Measurements from ENCODE around the gene PPP2R3C. TPM values are rescaled to one million over a fixed set of nuclear protein-coding genes. Genes with fewer than 3 reads are reported as not detected.

Gene PPP2R3C
- total RNA-seq, 2 experiments from 2014 or later: 34.9 to 37.6 TPM

GRCh38 chr14:35046751-35047536, 74.8 kb downstream of the PPP2R3C start:
- H3K4me3 ChIP-seq (ENCODE audit: low read length): peak overlapping the region; percentile 68

DNA sequence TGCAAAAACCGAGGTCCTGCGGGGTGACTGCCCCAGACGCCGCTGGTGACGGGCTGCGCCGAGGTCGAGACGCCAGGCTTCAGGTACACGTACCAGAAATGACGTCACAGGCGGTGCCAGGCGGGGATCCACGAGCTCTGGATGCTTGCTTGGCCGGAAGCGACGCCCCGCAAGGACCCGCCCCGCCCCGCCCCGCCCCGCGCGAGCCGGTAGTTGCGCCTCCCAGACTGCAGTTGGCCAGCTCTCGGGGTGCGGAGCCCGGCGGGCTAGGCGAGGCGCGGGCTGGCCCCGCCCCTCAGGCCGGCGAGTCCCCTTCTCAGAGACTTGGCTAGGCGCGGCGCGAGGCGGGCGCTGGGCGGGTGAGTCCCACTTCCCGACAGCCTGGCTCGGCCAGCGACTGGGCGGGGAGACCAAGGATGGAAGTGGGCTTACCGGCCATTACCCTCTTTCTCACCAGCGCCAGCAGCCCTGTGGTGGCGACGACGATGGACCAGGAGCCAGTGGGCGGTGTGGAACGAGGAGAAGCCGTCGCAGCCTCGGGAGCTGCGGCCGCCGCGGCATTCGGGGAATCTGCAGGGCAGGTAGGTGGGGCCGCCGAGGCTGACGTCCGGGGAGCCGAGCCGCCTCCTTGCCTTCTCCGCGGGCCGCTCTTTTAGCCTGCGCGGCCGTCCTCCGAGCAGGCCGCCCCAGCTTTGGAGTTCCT, 75.6 kb downstream of the PPP2R3C start, which contains the start of gene FAM177A1:
TSS of gene FAM177A1 (plus strand) at position 225 of the 703 bp plus-strand sequence. CDS start at position 417, 192 bp downstream.
- H3K9me3 Mint-ChIP-seq: no peaks in the 10 kb centered on the region
- CTCF ChIA-PET: interaction anchor here (0.6 to 2.2 kb wide), 9 partner anchors 14 to 359 kb away, joined by 3 to 8 read pairs (median 4); partner anchors contain the start of genes NFKBIA, PPP2R3C and PRORP
- no peak for TF ChIP-seq CTCF (IDR thresholded peaks at IDR 0.05)
- Histone ChIP-seq H3K27me3 (ENCODE audit: control insufficient read depth in 1 of 2, insufficient read depth in 2 of 2, low read length in 2 of 2) (no peaks in the 10 kb centered on the region), H3K36me3 (ENCODE audit: insufficient read depth, low read length) (peaks cover 14% of the 10 kb centered on the region), H3K9me3 (ENCODE audit: control insufficient read depth in 1 of 2, insufficient read depth in 1 of 2, low read length in 2 of 2) (no peaks in the 10 kb centered on the region), H3K4me1 (ENCODE audit: insufficient read depth, low read length) (peaks cover 11% of the 10 kb centered on the region), H3K4me3 (ENCODE audit: low read length) (peak within 1 kb of the TSS; percentile 68), H3K27ac (ENCODE audit: low read depth in 1 of 2, low read length in 2 of 2) (peak within 1 kb of the TSS; percentile 96 to 97)
- peaks cover 35% of the 10 kb centered on the region for H3K36me3 Mint-ChIP-seq (ENCODE audit: low read depth)
- no peaks in the 10 kb centered on the region for H3K27me3 Mint-ChIP-seq
- peaks cover 36% of the 10 kb centered on the region for H3K4me1 Mint-ChIP-seq (ENCODE audit: low read depth)
- intact Hi-C loops (cut with DNase I, micrococcal nuclease): loop anchor here (1.0 to 10.0 kb wide), 7 partner anchors 64 to 779 kb away; partner anchors contain the start of genes PRORP (in 2 of the 2), SRP54 (in 2 of the 2), BAZ1A (in 1 of the 2) and BRMS1L (in 1 of the 2)
- peak; percentile 94 to 100 (median 98) for DNase-seq
- POLR2A ChIA-PET: interaction anchor here (0.5 to 3.1 kb wide), 25 partner anchors 8 to 1274 kb away, joined by 3 to 131 read pairs (median 3); partner anchors contain the start of genes BAZ1A, MBIP, NFKBIA and PPP2R3C
- H3K27ac Mint-ChIP-seq: peak within 1 kb of the TSS; percentile 94
- peak within 1 kb of the TSS; percentile 91 for H3K4me3 Mint-ChIP-seq
- ATAC-seq (ENCODE audit: poor library complexity): peak; percentile 83

More at GRCh38 chr14:35046751-35047536, 74.8 kb downstream of the PPP2R3C start:
- Mint-ChIP-seq H3K4me3 (peak overlapping the region; percentile 91), H3K27ac (peak overlapping the region; percentile 94), H3K4me1 (ENCODE audit: low read depth) (peaks cover 36% of the 10 kb centered on the region), H3K27me3 (no peaks in the 10 kb centered on the region), H3K9me3 (no peaks in the 10 kb centered on the region), H3K36me3 (ENCODE audit: low read depth) (peaks cover 41% of the 10 kb centered on the region)
- H3K9me3 ChIP-seq (ENCODE audit: control insufficient read depth in 1 of 2, insufficient read depth in 1 of 2, low read length in 2 of 2): no peaks in the 10 kb centered on the region
- peaks cover 17% of the 10 kb centered on the region for H3K36me3 ChIP-seq (ENCODE audit: insufficient read depth, low read length)
- no peak for TF ChIP-seq CTCF (IDR thresholded peaks at IDR 0.05)
- peak overlapping the region; percentile 96 to 97 for H3K27ac ChIP-seq (ENCODE audit: low read depth in 1 of 2, low read length in 2 of 2)
- H3K4me1 ChIP-seq (ENCODE audit: insufficient read depth, low read length): peaks cover 11% of the 10 kb centered on the region
- ATAC-seq (ENCODE audit: poor library complexity) (peak; percentile 0), DNase-seq (peak in 7 of 14 experiments; percentile 14 to 63 (median 33))
- ChIA-PET CTCF (interaction anchor here (0.9 to 2.2 kb wide), 6 partner anchors 13 to 75 kb away, joined by 3 to 8 read pairs (median 4); partner anchors contain the start of genes PPP2R3C and PRORP), POLR2A (interaction anchor here (1.0 to 3.1 kb wide), 16 partner anchors 9 to 429 kb away, joined by 3 to 131 read pairs (median 5); partner anchors contain the start of genes BAZ1A, NFKBIA, PPP2R3C and PRORP)
- intact Hi-C loops (cut with DNase I, micrococcal nuclease): loop anchor here (1.0 to 10.0 kb wide), 7 partner anchors 65 to 778 kb away; partner anchors contain the start of genes PRORP (in 2 of the 2), SRP54 (in 2 of the 2), BAZ1A (in 1 of the 2) and BRMS1L (in 1 of the 2)
- no peaks in the 10 kb centered on the region for H3K27me3 ChIP-seq (ENCODE audit: control insufficient read depth in 1 of 2, insufficient read depth in 2 of 2, low read length in 2 of 2)

DNA sequence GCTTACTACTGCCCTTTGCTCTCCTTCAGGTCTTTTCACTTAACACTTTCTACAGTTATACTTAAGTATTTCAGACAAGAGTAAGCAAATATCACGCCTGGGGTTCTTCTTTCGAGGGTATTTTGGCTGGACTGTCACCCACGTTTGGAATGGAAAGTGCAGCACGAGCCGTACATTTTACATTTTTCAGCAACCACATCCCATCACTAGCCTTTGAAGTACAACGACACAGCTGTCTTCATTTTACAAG, 76.1 kb downstream of the PPP2R3C start:
- H3K9me3 ChIP-seq (ENCODE audit: control insufficient read depth in 1 of 2, insufficient read depth in 1 of 2, low read length in 2 of 2): no peaks in the 10 kb centered on the region
- Mint-ChIP-seq H3K4me1 (ENCODE audit: low read depth) (peaks cover 36% of the 10 kb centered on the region), H3K9me3 (no peaks in the 10 kb centered on the region), H3K27ac (peak overlapping the region; percentile 94), H3K36me3 (ENCODE audit: low read depth) (peaks cover 34% of the 10 kb centered on the region), H3K4me3 (peak overlapping the region; percentile 91), H3K27me3 (no peaks in the 10 kb centered on the region)
- peaks cover 10% of the 10 kb centered on the region for H3K36me3 ChIP-seq (ENCODE audit: insufficient read depth, low read length)
- intact Hi-C loops (cut with DNase I, micrococcal nuclease): loop anchor here (1.0 to 10.0 kb wide), 8 partner anchors 63 to 779 kb away; partner anchors contain the start of genes PRORP (in 2 of the 2), SRP54 (in 2 of the 2), BAZ1A (in 1 of the 2) and BRMS1L (in 1 of the 2)
- peaks cover 11% of the 10 kb centered on the region for H3K4me1 ChIP-seq (ENCODE audit: insufficient read depth, low read length)
- DNase-seq: no peak
- POLR2A ChIA-PET: interaction anchor here (0.5 to 3.1 kb wide), 19 partner anchors 13 to 1275 kb away, joined by 3 to 131 read pairs (median 3); partner anchors contain the start of genes BAZ1A, MBIP, NFKBIA and PPP2R3C
- H3K4me3 ChIP-seq (ENCODE audit: low read length): peak overlapping the region; percentile 68
- peak overlapping the region; percentile 85 to 97 for H3K27ac ChIP-seq (ENCODE audit: low read depth in 1 of 2, low read length in 2 of 2)
- ATAC-seq (ENCODE audit: poor library complexity): no peak
- CTCF ChIA-PET: interaction anchor here (0.6 to 2.2 kb wide), 7 partner anchors 14 to 359 kb away, joined by 3 to 8 read pairs (median 3); partner anchors contain the start of genes NFKBIA, PPP2R3C and PRORP
- H3K27me3 ChIP-seq (ENCODE audit: control insufficient read depth in 1 of 2, insufficient read depth in 2 of 2, low read length in 2 of 2): no peaks in the 10 kb centered on the region
- TF ChIP-seq CTCF (IDR thresholded peaks at IDR 0.05): no peak

All from CD4-positive, alpha-beta T cell (primary cell).